Putamen (tissue), 1 donor: ENCODE data around the gene PRICKLE4.

ENCODE experiments used
- DNase-seq: peaks from one replicate; pipeline ENCODE4 v3.0.0-alpha.2; 2016; ENCODE audit warnings: low spot score

PRICKLE4 gene

GRCh38 chr6:41771058-41771983 lies 9.3 kb upstream of the PRICKLE4 start:
- DNase-seq, result no peak

GRCh38 chr6:41774841-41775240 lies 5.7 kb upstream of the PRICKLE4 start:
- DNase-seq, result no peak

- DNase-seq, result no peak
These were observed 5.2 kb upstream of the PRICKLE4 start for GRCh38 chr6:41775293-41775882.

GRCh38 chr6:41777551-41778285 lies 2.9 kb upstream of the PRICKLE4 start:
- DNase-seq, result no peak

- DNase-seq, result no peak
These were observed 1.7 kb upstream of the PRICKLE4 start for GRCh38 chr6:41778895-41779294.

GRCh38 chr6:41779336-41779735 lies 1.2 kb upstream of the PRICKLE4 start:
- DNase-seq, result no peak

- DNase-seq, result peak; percentile 98
These were observed 613 bp upstream of the PRICKLE4 start, which contains the start of gene FRS3 for GRCh38 chr6:41779788-41780550. Gene FRS3 (minus strand): TSS chr6:41779900. CDS start chr6:41776987, 2,913 bp downstream.

GRCh38 chr6:41781366-41781730 lies 766 bp downstream of the PRICKLE4 start:
- no peak for DNase-seq

- no peak for DNase-seq
These were observed 2.7 kb downstream of the PRICKLE4 start for GRCh38 chr6:41783106-41783780.

- no peak for DNase-seq
These were observed 4.1 kb downstream of the PRICKLE4 start for GRCh38 chr6:41784581-41785171.

- no peak for DNase-seq
These were observed 4.7 kb downstream of the PRICKLE4 start for GRCh38 chr6:41785254-41785653.

- no peak for DNase-seq
These were observed 5.3 kb downstream of the PRICKLE4 start for GRCh38 chr6:41785689-41786450.

GRCh38 chr6:41786451-41787218 lies 6.1 kb downstream of the PRICKLE4 start:
- peak; percentile 89 for DNase-seq

- DNase-seq, result peak; percentile 93
These were observed 6.8 kb downstream of the PRICKLE4 start, which contains the start of gene TOMM6 for GRCh38 chr6:41787219-41787917. Gene TOMM6 (plus strand): TSS chr6:41787694. CDS start chr6:41787698, 4 bp downstream.

- no peak for DNase-seq
These were observed 8.8 kb downstream of the PRICKLE4 start for GRCh38 chr6:41789390-41789724.

GRCh38 chr6:41790045-41790444 lies 9.5 kb downstream of the PRICKLE4 start:
- DNase-seq, result no peak

- no peak for DNase-seq
These were observed 10.7 kb downstream of the PRICKLE4 start for GRCh38 chr6:41791305-41791704.

- no peak for DNase-seq
These were observed 11.4 kb downstream of the PRICKLE4 start for GRCh38 chr6:41791984-41792383.

- DNase-seq, result no peak
These were observed 15.9 kb downstream of the PRICKLE4 start for GRCh38 chr6:41796474-41796873.
